IMR-90 (cell line): ENCODE measurements around the gene PI4KA. TPM values are rescaled to one million over a fixed set of nuclear protein-coding genes. Genes with fewer than 3 reads are reported as not detected.

Experiments used
- ATAC-seq: fragments of 200-7000 bp; cut with Tn5 transposase; 2 replicates; pipeline ENCODE4 v1.9.1; 2020; ENCODE audit warnings: low read depth, mild to moderate bottlenecking, moderate library complexity
- BruUV-seq: library from RNA; stranded (reverse); fragments of 400-500 nt; replicated peaks from 2 replicates; lab custom pipeline; 2021; lab: Mats Ljungman, UMichigan
- CTCF ChIA-PET: fragments of 300-600 bp; formaldehyde crosslinking; extraction: SDS; loops from one replicate; lab custom pipeline; 2021; ENCODE audit warnings: antibody characterized with exemption; lab: Yijun Ruan, JAX
- POLR2A ChIA-PET: fragments of 300-600 bp; sonication (Branson Sonifier 250); formaldehyde crosslinking; loops from one replicate; lab custom pipeline; 2022; ENCODE audit warnings: antibody characterized with exemption; ENCODE audit not compliant: unreplicated experiment; lab: Charles Lee
- DNase-seq: peaks from one replicate; pipeline ENCODE4 v3.0.0; 2013
- H2AFZ ChIP-seq: replicated peaks from 2 replicates; pipeline ENCODE3; 2013; ENCODE audit warnings: low read length, mild to moderate bottlenecking; ENCODE audit not compliant: poor library complexity
- H2AK5ac ChIP-seq: 2 replicates; pipeline ENCODE4 v1.6.1; 2013; ENCODE audit warnings: low read depth, low read length, inconsistent platforms
- H2AK9ac ChIP-seq: replicated peaks from 2 replicates; pipeline ENCODE3; 2013; ENCODE audit warnings: mild to moderate bottlenecking, low read depth, low read length, moderate library complexity; ENCODE audit not compliant: poor library complexity
- H2BK120ac ChIP-seq: 2 replicates; pipeline ENCODE4 v1.6.1; 2013; ENCODE audit warnings: low read depth, low read length, inconsistent platforms
- H2BK15ac ChIP-seq: 3 replicates; pipeline ENCODE4 v1.6.1; 2013; ENCODE audit warnings: low read depth, low read length, inconsistent platforms
- H2BK20ac ChIP-seq: 2 replicates; pipeline ENCODE4 v1.6.1; 2013; ENCODE audit warnings: low read depth, mild to moderate bottlenecking, inconsistent platforms, low read length, moderate library complexity
- H2BK5ac ChIP-seq: 2 replicates; pipeline ENCODE4 v1.6.1; 2013; ENCODE audit warnings: mild to moderate bottlenecking, low read depth, low read length, inconsistent platforms; ENCODE audit not compliant: poor library complexity, severe bottlenecking
- H3K14ac ChIP-seq: replicated peaks from 2 replicates; pipeline ENCODE4 v1.6.1; 2013; ENCODE audit warnings: low read depth, low read length, inconsistent platforms
- H3K18ac ChIP-seq: 2 replicates; pipeline ENCODE4 v1.6.1; 2013; ENCODE audit warnings: low read depth, low read length, control low read depth
- H3K23ac ChIP-seq: 2 replicates; pipeline ENCODE4 v1.6.1; 2013; ENCODE audit warnings: low read depth, low read length, inconsistent platforms
- H3K27ac ChIP-seq: 2 replicates; pipeline ENCODE4 v1.5.1; 2013; ENCODE audit warnings: mild to moderate bottlenecking, control low read depth, low read length; ENCODE audit not compliant: insufficient read depth
- H3K27me3 ChIP-seq: 2 replicates; pipeline ENCODE4 v1.6.1; 2013; ENCODE audit warnings: low read length; ENCODE audit not compliant: control insufficient read depth, insufficient read depth
- H3K36me3 ChIP-seq: 2 replicates; pipeline ENCODE4 v1.6.1; 2013; ENCODE audit warnings: low read length, mixed read lengths; ENCODE audit not compliant: control insufficient read depth, insufficient read depth
- H3K4ac ChIP-seq: 2 replicates; pipeline ENCODE4 v1.6.1; 2013; ENCODE audit warnings: low read depth, low read length, inconsistent platforms
- H3K4me1 ChIP-seq: 2 replicates; pipeline ENCODE4 v1.6.1; 2013; ENCODE audit warnings: low read length, mixed read lengths; ENCODE audit not compliant: control insufficient read depth, insufficient read depth
- H3K4me2 ChIP-seq: 2 replicates; pipeline ENCODE4 v1.6.1; 2013; ENCODE audit warnings: low read depth, mild to moderate bottlenecking, control low read depth, low read length, moderate library complexity
- H3K4me3 ChIP-seq: 2 replicates; pipeline ENCODE4 v1.5.1; 2013; ENCODE audit warnings: low read depth, mild to moderate bottlenecking, control low read depth, low read length, moderate library complexity; ENCODE audit not compliant: insufficient read depth
- H3K56ac ChIP-seq: 2 replicates; pipeline ENCODE4 v1.6.1; 2013; ENCODE audit warnings: low read length, inconsistent platforms; ENCODE audit not compliant: insufficient read depth; ENCODE audit errors: extremely low read depth
- H3K79me1 ChIP-seq, 2 experiments: 2 replicates each; pipeline ENCODE4 v1.6.1; 2013; ENCODE audit warnings: low read length in 2 of 2, inconsistent platforms in 1 of 2, low read depth in 1 of 2
- H3K9ac ChIP-seq: 2 replicates; pipeline ENCODE4 v1.6.1; 2013; ENCODE audit warnings: low read depth, low read length, control low read depth
- H3K9me1 ChIP-seq: 2 replicates; pipeline ENCODE4 v1.6.1; 2013; ENCODE audit warnings: low read length, inconsistent platforms; ENCODE audit not compliant: insufficient read depth
- H3K9me3 ChIP-seq: 2 replicates; pipeline ENCODE4 v1.6.1; 2013; ENCODE audit warnings: low read length; ENCODE audit not compliant: control insufficient read depth, insufficient read depth
- H4K20me1 ChIP-seq: 2 replicates; pipeline ENCODE4 v1.6.1; 2013; ENCODE audit warnings: low read length, inconsistent platforms; ENCODE audit not compliant: insufficient read depth
- H4K5ac ChIP-seq: 2 replicates; pipeline ENCODE4 v1.6.1; 2013; ENCODE audit warnings: mild to moderate bottlenecking, low read depth, low read length, control low read depth
- H4K8ac ChIP-seq, 2 experiments: 2 replicates each; pipeline ENCODE4 v1.6.1; 2013; ENCODE audit warnings: low read depth in 2 of 2, low read length in 2 of 2, control low read depth in 1 of 2, inconsistent platforms in 1 of 2
- H4K91ac ChIP-seq: 2 replicates; pipeline ENCODE4 v1.6.1; 2013; ENCODE audit warnings: low read depth, low read length, inconsistent platforms; ENCODE audit not compliant: insufficient read depth
- BHLHE40 ChIP-seq: fragments of 150-350 bp; IDR thresholded peaks from 2 replicates; pipeline ENCODE4 v1.6.1; 2016; ENCODE audit warnings: mild to moderate bottlenecking, low read depth, low read length
- FOS ChIP-seq: fragments of 150-350 bp; IDR thresholded peaks from 2 replicates; pipeline ENCODE4 v1.6.1; 2016; ENCODE audit warnings: low read depth, low read length
- MXI1 ChIP-seq: IDR thresholded peaks from 2 replicates; pipeline ENCODE4 v1.6.1; 2012; ENCODE audit warnings: low read depth, mild to moderate bottlenecking, low read length, moderate library complexity, borderline replicate concordance
- POLR2A ChIP-seq: IDR thresholded peaks from 2 replicates; pipeline ENCODE4 v1.6.1; 2012; ENCODE audit warnings: mild to moderate bottlenecking, low read depth, low read length
- SMC3 ChIP-seq: fragments of 150-350 bp; IDR thresholded peaks from 2 replicates; pipeline ENCODE4 v1.6.1; 2016; ENCODE audit warnings: low read depth, mild to moderate bottlenecking, antibody characterized with exemption, low read length, moderate library complexity
- WGBS, 2 experiments: methylation state at CpG; one replicate each; pipeline versions ENCODE4 v1.1.5 to v1.1.7; 2013; ENCODE audit warnings: missing lambda C conversion rate in 2 of 2; ENCODE audit not compliant: insufficient read length in 1 of 2; ENCODE audit errors: extremely low coverage in 2 of 2; 5-methylcytosine and 5-hydroxymethylcytosine counted together
- dilution Hi-C: fragments of 300-500 bp; cut with HindIII; formaldehyde crosslinking; loops from one replicate; pipeline ENCODE4 v1.14.3; 2018; ENCODE audit warnings: low sequenced_read_pairs; ENCODE audit not compliant: unreplicated experiment
- in situ Hi-C: fragments of 300-500 bp; cut with MboI; formaldehyde crosslinking; loops from 3 replicates; pipeline ENCODE4 v1.14.3; 2019; ENCODE audit warnings: low sequenced_read_pairs, inconsistent platforms, mixed read lengths
- intact Hi-C: fragments of 100-400 bp; cut with micrococcal nuclease; formaldehyde crosslinking; loops from 2 replicates; pipeline ENCODE4 v1.10.0; 2022
- polyA plus RNA-seq, 3 experiments: library from polyadenylated mRNA; depleted of rRNA; stranded (reverse); fragments of >200 nt; gene quantifications; 2 replicates each; pipeline ENCODE4 v1.2.3, GENCODE V29; 2012; ENCODE audit warnings: low replicate concordance in 1 of 3
- total RNA-seq: library from RNA; depleted of rRNA; stranded (reverse); fragments of >200 nt; gene quantifications from 2 replicates; pipeline ENCODE4 v1.2.3, GENCODE V29; 2012
- TF ChIP-seq, protein P1 (sequence below): conservative IDR thresholded peaks from 2 replicates; pipeline ENCODE4 v1.5.1; 2012; ENCODE audit warnings: mild to moderate bottlenecking, low read depth, low read length, improper control_type of control experiment

Gene PI4KA
- total and polyA plus RNA-seq, 2 of the 4 experiments (the other 2 are of a cell fraction), result 16.8 to 35.5 TPM

DNA sequence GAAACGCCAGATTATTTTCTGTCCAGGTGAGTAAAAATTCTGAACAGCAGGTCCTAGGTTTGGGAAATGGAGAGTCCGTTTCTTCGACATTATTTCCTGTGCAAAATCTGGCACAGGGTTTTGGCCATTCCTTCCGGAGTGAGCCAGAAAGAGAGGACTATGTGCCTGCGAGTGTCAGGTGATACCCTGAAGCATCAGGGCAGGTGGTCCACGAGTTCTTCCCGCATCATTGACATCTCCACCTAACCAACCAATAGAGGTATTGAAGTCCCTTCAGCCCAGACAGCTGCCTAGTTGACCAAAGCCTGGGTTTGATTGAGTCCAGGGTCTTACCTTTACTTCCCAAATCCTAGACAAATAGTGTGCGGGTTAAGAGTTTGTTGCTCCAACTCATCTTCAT is 1.0 kb upstream of the PI4KA start:
- WGBS, 2 experiments, result 80% methylated on average over 2 of the region's 8 CpGs; no CpG with 5 or more reads in 1 of the 2 experiments
- H3K27ac ChIP-seq, result no peak overlapping the region
- peak overlapping the region; percentile 76; the same call in 1 of the 2 replicates for H3K9ac ChIP-seq

More for the DNA sequence above, 1.0 kb upstream of the PI4KA start:
- H4K5ac ChIP-seq, result no peak overlapping the region
- H3K9me1 ChIP-seq, result peaks cover 21% of the 10 kb centered on the region
- H3K56ac ChIP-seq, result no peak overlapping the region
- in situ Hi-C loops (no loop called here), intact Hi-C loops (no loop called here), dilution Hi-C loops (no loop called here)
- H3K23ac ChIP-seq, result peak overlapping the region; percentile 89; the same call in 1 of the 2 replicates
- POLR2A ChIA-PET, result interaction anchor here (0.7 kb wide), 1 partner anchor 21 kb away, joined by 4 read pairs; no protein-coding TSS in a partner anchor
- BruUV-seq, result TSS peak; percentile 51
- ATAC-seq (no peak), DNase-seq (no peak)
- H3K4ac ChIP-seq, result peak overlapping the region; percentile 87
- H3K18ac ChIP-seq, result no peak overlapping the region
- peak overlapping the region; percentile 36 to 81; a peak in 2 of 4 replicates for H4K8ac ChIP-seq
- H3K4me3 ChIP-seq, result peak overlapping the region; percentile 81
- H4K20me1 ChIP-seq, result peaks cover 33% of the 10 kb centered on the region
- H3K4me1 ChIP-seq, result peaks cover 9% of the 10 kb centered on the region
- no peak overlapping the region for H2BK5ac ChIP-seq
- peak overlapping the region; percentile 83 for H3K14ac ChIP-seq
- H3K9me3 ChIP-seq, result no peaks in the 10 kb centered on the region
- CTCF ChIA-PET, result no interaction called here
- peak overlapping the region; percentile 37; the same call in 1 of the 2 replicates for H2AK5ac ChIP-seq
- H2BK20ac ChIP-seq, result no peak overlapping the region
- H2AFZ ChIP-seq, result no peak overlapping the region
- TF ChIP-seq, protein P1, sequence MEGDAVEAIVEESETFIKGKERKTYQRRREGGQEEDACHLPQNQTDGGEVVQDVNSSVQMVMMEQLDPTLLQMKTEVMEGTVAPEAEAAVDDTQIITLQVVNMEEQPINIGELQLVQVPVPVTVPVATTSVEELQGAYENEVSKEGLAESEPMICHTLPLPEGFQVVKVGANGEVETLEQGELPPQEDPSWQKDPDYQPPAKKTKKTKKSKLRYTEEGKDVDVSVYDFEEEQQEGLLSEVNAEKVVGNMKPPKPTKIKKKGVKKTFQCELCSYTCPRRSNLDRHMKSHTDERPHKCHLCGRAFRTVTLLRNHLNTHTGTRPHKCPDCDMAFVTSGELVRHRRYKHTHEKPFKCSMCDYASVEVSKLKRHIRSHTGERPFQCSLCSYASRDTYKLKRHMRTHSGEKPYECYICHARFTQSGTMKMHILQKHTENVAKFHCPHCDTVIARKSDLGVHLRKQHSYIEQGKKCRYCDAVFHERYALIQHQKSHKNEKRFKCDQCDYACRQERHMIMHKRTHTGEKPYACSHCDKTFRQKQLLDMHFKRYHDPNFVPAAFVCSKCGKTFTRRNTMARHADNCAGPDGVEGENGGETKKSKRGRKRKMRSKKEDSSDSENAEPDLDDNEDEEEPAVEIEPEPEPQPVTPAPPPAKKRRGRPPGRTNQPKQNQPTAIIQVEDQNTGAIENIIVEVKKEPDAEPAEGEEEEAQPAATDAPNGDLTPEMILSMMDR, result no peak
- TF ChIP-seq BHLHE40, result no peak
- TF ChIP-seq FOS, result no peak
- no peak for TF ChIP-seq POLR2A
- TF ChIP-seq MXI1, result no peak
- TF ChIP-seq SMC3, result no peak
- peak overlapping the region; percentile 94 for H2AK9ac ChIP-seq
- peaks cover 30 to 71% of the 10 kb centered on the region in 2 experiments for H3K79me1 ChIP-seq
- H2BK15ac ChIP-seq, result no peak overlapping the region
- H3K4me2 ChIP-seq, result peak overlapping the region; percentile 90
- no peaks in the 10 kb centered on the region for H3K27me3 ChIP-seq
- H4K91ac ChIP-seq, result peak overlapping the region; percentile 22; the same call in 1 of the 2 replicates
- no peak overlapping the region for H2BK120ac ChIP-seq
- H3K36me3 ChIP-seq, result peaks cover 10% of the 10 kb centered on the region; the same call in 1 of the 2 replicates
